ENCODE measurements around the gene SNTG2.

GRCh38 chr2:1205853-1206252, 255.2 kb downstream of the SNTG2 start:
- TF ChIP-seq POLR2A (IDR thresholded peaks at IDR 0.05) (no peak), CTCF (IDR thresholded peaks at IDR 0.05) (no peak)
